DMS153 (cell line): ENCODE data around the gene L3MBTL4.

Experiments
- DNase-seq: peaks from one replicate; lab custom pipeline; 2025; lab: John Stamatoyannopoulos, UW

L3MBTL4 gene

GRCh38 chr18:5961097-5961827 is 453.4 kb downstream of the L3MBTL4 start:
- no peak for DNase-seq

GRCh38 chr18:5958822-5959221 is 455.9 kb downstream of the L3MBTL4 start:
- no peak for DNase-seq

- DNase-seq = no peak
These were observed 458.9 kb downstream of the L3MBTL4 start for GRCh38 chr18:5955861-5956260.

- DNase-seq = no peak
These were observed 463.1 kb downstream of the L3MBTL4 start for GRCh38 chr18:5951515-5952091.

GRCh38 chr18:5948781-5949180 is 465.9 kb downstream of the L3MBTL4 start:
- no peak for DNase-seq

GRCh38 chr18:5948237-5948636 is 466.5 kb downstream of the L3MBTL4 start:
- DNase-seq = no peak

- no peak for DNase-seq
These were observed 470.3 kb downstream of the L3MBTL4 start for GRCh38 chr18:5944448-5944847.

GRCh38 chr18:5943514-5943913 is 471.2 kb downstream of the L3MBTL4 start:
- no peak for DNase-seq

- no peak for DNase-seq
These were observed 472.1 kb downstream of the L3MBTL4 start for GRCh38 chr18:5942591-5942990.

- no peak for DNase-seq
These were observed 472.8 kb downstream of the L3MBTL4 start for GRCh38 chr18:5941890-5942289.

GRCh38 chr18:5939801-5940667 is 474.7 kb downstream of the L3MBTL4 start:
- DNase-seq = no peak

GRCh38 chr18:5937795-5938194 is 476.9 kb downstream of the L3MBTL4 start:
- DNase-seq = no peak

GRCh38 chr18:5937121-5937520 is 477.6 kb downstream of the L3MBTL4 start:
- DNase-seq = no peak

- no peak for DNase-seq
These were observed 483.9 kb downstream of the L3MBTL4 start for GRCh38 chr18:5930789-5931188.

GRCh38 chr18:5918205-5918858 is 496.4 kb downstream of the L3MBTL4 start:
- DNase-seq = no peak

- no peak for DNase-seq
These were observed 499.8 kb downstream of the L3MBTL4 start for GRCh38 chr18:5914951-5915350.

GRCh38 chr18:5914016-5914415 is 500.7 kb downstream of the L3MBTL4 start:
- no peak for DNase-seq

GRCh38 chr18:5912566-5912965 is 502.1 kb downstream of the L3MBTL4 start:
- no peak for DNase-seq

- no peak for DNase-seq
These were observed 505.6 kb downstream of the L3MBTL4 start for GRCh38 chr18:5909125-5909524.
